Astrocyte of the spinal cord (primary cell): ENCODE measurements around the gene ZNF213.

Source experiments
- DNase-seq: peaks from one replicate; pipeline ENCODE4 v3.0.0; 2011; ENCODE audit warnings: low read depth, low spot score
- H3K4me3 ChIP-seq: 2 replicates; pipeline ENCODE4 v1.5.1; 2011; ENCODE audit warnings: low read depth, mild to moderate bottlenecking, low read length, moderate library complexity
- CTCF ChIP-seq: IDR thresholded peaks from 2 replicates; pipeline ENCODE4 v1.5.1; 2012; ENCODE audit warnings: low read depth, mild to moderate bottlenecking, low read length, inconsistent platforms
- in situ Hi-C: cut with HindIII; loops from 2 replicates; pipeline ENCODE4 v1.10.0; 2017; ENCODE audit warnings: low sequenced_read_pairs

Gene ZNF213

GRCh38 chr16:3149193-3149530 is 14.3 kb downstream of the ZNF213 start:
- TF ChIP-seq CTCF = no peak
- DNase-seq = no peak
- no peak overlapping the region for H3K4me3 ChIP-seq
- in situ Hi-C loops = no loop called here

GRCh38 chr16:3149630-3150345 is 15.0 kb downstream of the ZNF213 start:
- in situ Hi-C loops = no loop called here
- peak; percentile 65 for TF ChIP-seq CTCF
- peak overlapping the region; percentile 76 for H3K4me3 ChIP-seq
- peak; percentile 60 for DNase-seq

- in situ Hi-C loops = no loop called here
- H3K4me3 ChIP-seq = peak overlapping the region; percentile 76
- no peak for TF ChIP-seq CTCF
- peak; percentile 96 for DNase-seq
These were observed 15.8 kb downstream of the ZNF213 start for GRCh38 chr16:3150346-3151218.

- H3K4me3 ChIP-seq = peak overlapping the region; percentile 50
- in situ Hi-C loops = no loop called here
- DNase-seq = no peak
- TF ChIP-seq CTCF = no peak
These were observed 17.1 kb downstream of the ZNF213 start for GRCh38 chr16:3152027-3152276.

GRCh38 chr16:3152277-3152990 is 17.6 kb downstream of the ZNF213 start:
- in situ Hi-C loops = no loop called here
- peak overlapping the region; percentile 50 for H3K4me3 ChIP-seq
- peak; percentile 51 for TF ChIP-seq CTCF
- peak; percentile 91 for DNase-seq

GRCh38 chr16:3152991-3153368 is 18.2 kb downstream of the ZNF213 start:
- no peak for DNase-seq
- TF ChIP-seq CTCF = no peak
- in situ Hi-C loops = no loop called here
- H3K4me3 ChIP-seq = no peak overlapping the region
